HG02970 (cell line): Measurements from ENCODE around the gene WDR19.
"Not testable (repeated sequence)": the region's sequence is repeated elsewhere in the genome, so short reads cannot be mapped to it uniquely, and the experiment has no call there.

Experiments
- ATAC-seq: cut with Tn5 transposase; IDR thresholded peaks from one replicate; pipeline ENCODE4 v1.9.1; 2021; ENCODE audit warnings: mild to moderate bottlenecking, moderate library complexity, moderate number of reproducible peaks; ENCODE audit not compliant: unreplicated experiment, low FRiP score

WDR19 gene

DNA sequence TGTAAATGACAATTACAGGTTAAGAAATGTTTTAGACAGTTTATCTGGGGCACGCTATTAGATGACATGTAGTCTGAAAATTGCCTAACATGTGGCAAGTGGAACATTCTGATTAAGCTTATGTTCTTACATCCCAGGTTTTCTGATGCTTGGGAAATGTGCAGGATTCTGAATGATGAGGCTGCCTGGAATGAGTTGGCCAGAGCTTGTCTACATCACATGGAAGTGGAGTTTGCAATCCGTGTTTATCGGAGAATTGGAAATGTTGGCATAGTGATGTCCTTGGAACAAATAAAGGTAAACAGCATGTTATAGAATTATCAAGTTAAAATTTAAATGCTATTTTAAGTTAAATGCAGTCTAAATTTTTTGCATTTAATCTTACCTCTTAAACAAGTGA, 49.3 kb downstream of the WDR19 start:
- no peak for ATAC-seq

GRCh38 chr4:39232100-39232499, 49.8 kb downstream of the WDR19 start:
- ATAC-seq, result no peak

- no peak for ATAC-seq
These were observed 50.8 kb downstream of the WDR19 start for GRCh38 chr4:39233114-39233513.

- ATAC-seq, result no peak
These were observed 51.5 kb downstream of the WDR19 start for GRCh38 chr4:39233783-39234182.

- no peak for ATAC-seq
These were observed 52.7 kb downstream of the WDR19 start for GRCh38 chr4:39235021-39235420.

DNA sequence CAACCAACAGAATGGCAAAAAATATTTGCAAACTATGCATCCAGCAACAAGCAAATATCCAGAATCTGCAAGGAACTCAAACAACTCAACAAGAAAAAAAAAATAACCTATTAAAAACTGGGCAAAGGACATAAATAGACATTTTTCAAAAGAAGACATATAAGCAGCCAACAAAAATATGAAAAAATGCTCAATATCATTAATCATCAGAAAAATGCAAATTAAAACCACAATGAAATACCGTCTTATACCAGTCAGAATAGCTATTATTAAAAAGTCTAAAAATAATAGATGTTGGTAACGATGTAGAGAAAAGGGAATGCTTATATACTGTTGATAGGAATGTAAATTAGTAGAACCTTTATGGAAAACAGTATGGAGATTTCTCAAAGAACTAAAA, 53.4 kb downstream of the WDR19 start:
- no peak for ATAC-seq

GRCh38 chr4:39237179-39237578, 54.9 kb downstream of the WDR19 start:
- no peak for ATAC-seq

DNA sequence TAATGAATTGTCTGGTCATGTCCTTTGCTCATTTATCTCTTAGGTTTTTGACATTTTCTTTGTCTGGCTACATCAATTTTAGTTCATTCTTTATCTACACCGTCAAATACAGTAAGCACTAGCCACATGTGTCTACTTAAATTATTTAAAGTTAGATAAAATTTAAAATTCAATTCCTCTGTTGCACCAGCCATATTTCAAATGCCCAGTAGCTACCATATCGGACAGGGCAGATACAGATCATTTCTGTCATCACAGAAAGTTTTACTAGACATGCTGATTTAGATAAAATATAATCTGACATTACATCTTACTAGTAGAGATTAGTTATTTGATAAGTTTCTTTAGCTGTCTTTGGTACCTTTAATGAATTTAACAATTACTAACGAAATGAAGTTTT, 61.1 kb downstream of the WDR19 start:
- no peak for ATAC-seq

DNA sequence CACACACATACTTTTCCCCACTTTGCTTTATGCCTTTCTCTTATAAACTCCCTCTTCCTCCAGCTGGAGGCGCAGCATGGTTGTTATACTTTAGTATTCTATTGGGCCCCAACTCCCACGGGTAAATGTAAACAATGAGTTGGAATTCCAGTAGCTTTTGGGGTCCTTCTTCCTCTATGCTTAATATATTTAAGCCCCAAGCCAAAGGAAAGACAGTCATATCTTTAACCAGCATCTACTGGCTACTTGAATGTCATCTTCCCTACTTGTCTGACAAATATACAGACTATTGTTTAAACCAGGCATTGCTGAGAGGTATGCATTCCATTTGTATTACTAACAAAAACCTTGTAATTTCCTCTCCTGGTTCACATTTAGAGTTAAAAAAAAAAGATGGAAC, 72.9 kb downstream of the WDR19 start:
- no peak for ATAC-seq

- ATAC-seq, result no peak
These were observed 73.5 kb downstream of the WDR19 start for GRCh38 chr4:39255871-39256270.

DNA sequence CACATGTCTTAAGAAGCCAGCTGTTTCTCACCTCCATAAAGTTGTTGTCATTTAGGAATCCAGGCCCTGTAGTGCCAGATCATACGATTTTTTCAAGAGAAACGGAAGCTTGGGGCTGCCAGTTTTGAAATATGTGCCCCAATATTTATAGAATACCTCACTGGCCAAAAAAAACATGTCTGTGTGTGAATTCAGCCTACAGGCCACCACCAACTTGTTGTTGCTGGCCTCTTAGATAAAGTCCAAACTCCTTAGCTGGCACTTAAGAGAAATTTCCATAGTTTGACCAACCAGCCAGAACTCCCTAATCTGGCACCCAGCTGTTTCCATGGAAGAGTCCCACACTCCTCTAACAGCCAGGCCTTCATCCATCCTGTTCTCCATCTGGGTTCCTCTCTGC, 74.1 kb downstream of the WDR19 start:
- ATAC-seq, result no peak

GRCh38 chr4:39259571-39260330, 77.4 kb downstream of the WDR19 start:
- no peak for ATAC-seq

GRCh38 chr4:39263895-39264294, 81.6 kb downstream of the WDR19 start:
- no peak for ATAC-seq

- ATAC-seq, result no peak
These were observed 92.2 kb downstream of the WDR19 start for GRCh38 chr4:39274503-39274902.

DNA sequence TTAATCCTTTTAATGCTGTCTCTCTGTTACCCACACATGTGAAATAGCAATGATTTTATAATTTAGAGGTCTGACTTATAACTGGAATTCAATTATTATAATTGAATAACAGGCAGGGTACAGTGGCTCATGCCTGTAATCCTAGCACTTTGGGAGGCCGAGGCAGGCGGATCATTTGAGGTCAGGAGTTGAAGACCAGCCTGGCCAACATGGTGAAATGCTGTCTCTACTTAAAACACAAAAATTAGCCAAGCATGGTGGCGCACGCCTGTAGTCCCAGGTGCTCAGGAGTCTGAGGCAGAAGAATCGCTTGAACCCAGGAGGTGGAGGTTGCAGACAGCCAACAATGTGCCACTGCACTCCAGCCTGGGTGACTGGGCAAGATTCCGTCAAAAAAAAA, 95.3 kb downstream of the WDR19 start:
- not testable (repeated sequence) for ATAC-seq

- no peak for ATAC-seq
These were observed 96.1 kb downstream of the WDR19 start for GRCh38 chr4:39278476-39278875.

GRCh38 chr4:39279416-39279815, 97.1 kb downstream of the WDR19 start:
- ATAC-seq, result no peak

DNA sequence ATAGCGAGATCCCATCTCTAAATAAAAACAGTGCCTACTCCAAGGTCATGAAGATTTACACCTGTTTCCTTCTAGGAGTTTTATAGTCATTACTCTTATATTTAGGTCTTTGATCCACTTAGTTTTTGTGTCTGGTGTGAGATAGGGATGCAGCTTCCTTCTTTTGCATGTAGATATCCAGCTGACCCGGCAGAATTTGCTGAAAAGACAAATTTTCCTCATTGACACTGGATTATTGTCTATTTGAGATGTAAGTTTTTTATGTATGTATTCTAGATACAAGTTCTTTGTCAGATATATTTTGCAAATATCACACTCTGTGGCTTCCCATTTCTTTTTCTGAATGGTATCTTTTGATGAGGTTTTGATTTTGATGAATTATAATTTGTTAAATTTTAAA, 98.4 kb downstream of the WDR19 start:
- no peak for ATAC-seq

DNA sequence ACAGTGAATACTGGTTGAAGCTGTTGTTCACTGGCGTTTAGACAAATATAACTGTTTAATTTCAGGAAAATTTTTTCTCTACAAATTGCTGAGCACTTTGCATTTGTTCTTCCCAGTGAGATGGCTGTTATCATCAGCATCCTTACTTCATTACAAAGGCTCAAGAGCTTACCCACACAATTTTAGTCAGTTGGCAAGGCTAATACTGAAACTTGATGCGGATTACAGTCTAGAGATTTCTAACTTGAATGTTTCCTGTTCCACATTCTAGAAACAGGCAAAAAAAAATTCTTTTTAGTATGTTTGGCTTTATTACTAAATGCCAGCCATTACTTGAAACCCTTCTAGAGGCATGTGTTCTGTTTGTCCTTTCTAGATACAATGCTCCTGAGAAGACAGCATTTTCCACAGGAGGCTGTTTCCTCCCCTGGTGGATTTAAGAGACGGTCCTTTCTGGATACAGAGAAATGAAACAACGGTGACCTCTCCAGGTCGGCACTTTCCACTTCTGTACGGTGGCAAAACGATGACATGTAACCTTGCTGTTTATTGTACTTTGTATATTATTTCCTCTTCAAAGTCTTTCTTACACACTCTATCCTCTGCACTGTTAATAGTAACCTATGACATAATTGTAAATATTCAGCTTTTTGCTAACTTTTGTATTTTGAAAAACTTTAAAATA, 102.9 kb downstream of the WDR19 start:
- ATAC-seq, result no peak

DNA sequence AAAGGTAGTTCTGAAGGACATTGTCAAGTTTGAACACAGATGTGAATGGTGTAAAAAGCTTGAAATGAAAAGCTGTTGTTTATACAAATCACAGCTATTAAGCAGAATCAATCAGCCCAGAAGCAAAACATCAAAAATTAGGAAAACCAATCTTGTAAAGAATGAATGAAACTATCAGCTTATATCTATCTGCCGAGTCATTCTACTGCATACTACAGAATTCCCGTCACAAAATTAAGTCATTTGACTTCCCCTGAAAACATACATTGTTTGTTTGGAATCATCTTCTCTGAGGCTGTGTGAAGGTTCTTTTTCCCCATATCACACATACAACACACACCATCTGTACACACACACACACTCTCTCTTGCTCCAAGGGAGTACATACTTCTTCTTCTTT, 103.5 kb downstream of the WDR19 start:
- ATAC-seq, result no peak

- no peak for ATAC-seq
These were observed 103.9 kb downstream of the WDR19 start for GRCh38 chr4:39286263-39286662.

- ATAC-seq, result no peak
These were observed 104.9 kb downstream of the WDR19 start for GRCh38 chr4:39287223-39287622.
